Gastroesophageal sphincter (tissue), 3 donors: Measurements from ENCODE around the gene SSH2.
A peak's percentile ranks its signal among the peaks of the same experiment; 100 is the strongest.

Experiments
- EP300 ChIP-seq: sonication (generic); formaldehyde crosslinking; IDR thresholded peaks from one replicate; pipeline ENCODE4 v1.6.1; 2017; ENCODE audit warnings: antibody characterized with exemption, mild to moderate bottlenecking
- POLR2AphosphoS5 ChIP-seq: sonication (generic); formaldehyde crosslinking; IDR thresholded peaks from one replicate; pipeline ENCODE4 v1.6.1; 2017; ENCODE audit warnings: antibody characterized with exemption
- TF ChIP-seq, protein P1 (sequence below), 4 experiments: fragments of 200-600 bp in 2 of 4; fragments of 450-650 bp in 2 of 4; sonication (generic) in 1 of 4; IDR thresholded peaks; one replicate each; pipeline ENCODE4 v1.5.1; 2017 to 2019; ENCODE audit warnings: antibody characterized with exemption in 4 of 4, mild to moderate bottlenecking in 2 of 4, moderate library complexity in 2 of 4

DNA sequence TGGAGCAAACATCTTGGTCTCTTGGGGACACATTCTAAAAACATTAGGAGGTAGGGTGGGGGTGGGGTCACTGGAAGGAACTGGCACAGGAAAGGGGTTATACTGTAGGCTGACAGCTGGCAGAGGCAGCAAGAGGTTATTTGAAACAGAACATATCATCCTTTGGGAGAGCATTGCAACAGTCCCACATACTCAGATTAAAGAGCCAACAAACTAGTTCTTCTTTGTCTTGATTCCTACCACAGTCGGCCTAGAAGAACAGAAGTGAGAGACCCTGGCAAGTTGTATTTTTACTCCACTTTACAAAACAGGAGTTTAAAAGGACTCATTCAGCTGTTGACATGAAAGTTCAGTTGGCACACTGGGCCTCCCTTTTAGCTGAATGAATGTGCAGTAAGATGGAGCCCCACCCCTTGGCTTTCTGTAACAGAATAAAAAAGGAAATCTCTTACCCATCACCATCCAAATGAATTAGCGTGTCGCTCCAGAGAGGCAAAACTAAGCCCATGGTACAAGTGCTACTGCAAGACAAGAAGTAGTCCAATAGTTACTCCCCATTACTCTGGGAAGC lies 252.7 kb downstream of the SSH2 start:
- TF ChIP-seq, protein P1, sequence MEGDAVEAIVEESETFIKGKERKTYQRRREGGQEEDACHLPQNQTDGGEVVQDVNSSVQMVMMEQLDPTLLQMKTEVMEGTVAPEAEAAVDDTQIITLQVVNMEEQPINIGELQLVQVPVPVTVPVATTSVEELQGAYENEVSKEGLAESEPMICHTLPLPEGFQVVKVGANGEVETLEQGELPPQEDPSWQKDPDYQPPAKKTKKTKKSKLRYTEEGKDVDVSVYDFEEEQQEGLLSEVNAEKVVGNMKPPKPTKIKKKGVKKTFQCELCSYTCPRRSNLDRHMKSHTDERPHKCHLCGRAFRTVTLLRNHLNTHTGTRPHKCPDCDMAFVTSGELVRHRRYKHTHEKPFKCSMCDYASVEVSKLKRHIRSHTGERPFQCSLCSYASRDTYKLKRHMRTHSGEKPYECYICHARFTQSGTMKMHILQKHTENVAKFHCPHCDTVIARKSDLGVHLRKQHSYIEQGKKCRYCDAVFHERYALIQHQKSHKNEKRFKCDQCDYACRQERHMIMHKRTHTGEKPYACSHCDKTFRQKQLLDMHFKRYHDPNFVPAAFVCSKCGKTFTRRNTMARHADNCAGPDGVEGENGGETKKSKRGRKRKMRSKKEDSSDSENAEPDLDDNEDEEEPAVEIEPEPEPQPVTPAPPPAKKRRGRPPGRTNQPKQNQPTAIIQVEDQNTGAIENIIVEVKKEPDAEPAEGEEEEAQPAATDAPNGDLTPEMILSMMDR (IDR thresholded peaks at IDR 0.05): no peak
- peak; percentile 82 for TF ChIP-seq POLR2AphosphoS5
- TF ChIP-seq EP300: no peak
